Upper lobe of left lung (tissue), 6 donors: ENCODE measurements around the gene DLG2. TPM values are rescaled to one million over a fixed set of nuclear protein-coding genes. Genes with fewer than 3 reads are reported as not detected.

ENCODE experiments used
- ATAC-seq, 2 donors: fragments of 200-7000 bp; cut with Tn5 transposase; one replicate each; pipeline ENCODE4 v1.9.1; 2022; ENCODE audit warnings: mild to moderate bottlenecking in 2 of 2, moderate library complexity in 2 of 2; ENCODE audit not compliant: low FRiP score in 2 of 2
- DNase-seq, 2 donors: peaks; one replicate each; pipeline ENCODE4 v3.0.0-alpha.2; 2019 to 2020
- H3K27ac ChIP-seq, 4 donors: fragments of 200-600 bp; sonication (generic); one replicate each; pipeline ENCODE4 v1.5.1; 2016 to 2019
- H3K27me3 ChIP-seq, 4 donors: fragments of 200-600 bp; sonication (generic); one replicate each; pipeline ENCODE4 v1.5.1; 2017 to 2019
- H3K36me3 ChIP-seq, 4 donors: fragments of 200-600 bp; sonication (generic); one replicate each; pipeline ENCODE4 v1.5.1; 2016 to 2019
- H3K4me1 ChIP-seq, 4 donors: fragments of 200-600 bp; sonication (generic); one replicate each; pipeline ENCODE4 v1.5.1; 2018 to 2019
- H3K4me3 ChIP-seq, 4 donors: fragments of 200-600 bp; sonication (generic); one replicate each; pipeline ENCODE4 v1.5.1; 2017 to 2019; ENCODE audit warnings: mild to moderate bottlenecking in 2 of 4, moderate library complexity in 1 of 4
- H3K9me3 ChIP-seq, 4 donors: fragments of 200-600 bp; sonication (generic); one replicate each; pipeline ENCODE4 v1.5.1; 2018 to 2019
- CTCF ChIP-seq, 6 experiments: fragments of 450-650 bp in 4 of 6; fragments of 200-600 bp in 2 of 6; sonication (generic) in 2 of 6; IDR thresholded peaks; one replicate each; pipeline ENCODE4 v1.5.1; 2016 to 2019; ENCODE audit warnings: antibody characterized with exemption in 6 of 6
- EP300 ChIP-seq, 4 donors: sonication (generic); formaldehyde crosslinking; IDR thresholded peaks; one replicate each; pipeline ENCODE4 v1.5.1; 2017; ENCODE audit warnings: antibody characterized with exemption in 4 of 4, control low read depth in 2 of 4
- POLR2A ChIP-seq, 4 donors: fragments of 450-650 bp; IDR thresholded peaks; one replicate each; pipeline ENCODE4 v1.5.1; 2016 to 2017; ENCODE audit warnings: antibody characterized with exemption in 4 of 4, mild to moderate bottlenecking in 2 of 4
- POLR2AphosphoS5 ChIP-seq, 2 donors: sonication (generic); formaldehyde crosslinking; IDR thresholded peaks; one replicate each; pipeline ENCODE4 v1.5.1; 2017; ENCODE audit warnings: antibody characterized with exemption in 2 of 2
- WGBS, 2 donors: methylation state at CpG; one replicate each; pipeline ENCODE4 v1.1.5; 2017 to 2018; 5-methylcytosine and 5-hydroxymethylcytosine counted together
- total RNA-seq, 6 donors: library from RNA; depleted of rRNA in 4 of 6; stranded (reverse); fragments of >200 nt in 4 of 6; gene quantifications; one replicate each; pipeline versions ENCODE4 v1.1.0 to v1.2.1, GENCODE V29; 2016 to 2021
- donor health status: DM: no; HTN: no; CAD: no; lungs with moderate emphysema.
- donor health status: DM: no; HTN: yes; CAD: no; lungs with severe emphysema.

DLG2 gene
- total RNA-seq, 6 donors from 2014 or later, result 3.4 to 37.7 (median 9.1) TPM

DNA sequence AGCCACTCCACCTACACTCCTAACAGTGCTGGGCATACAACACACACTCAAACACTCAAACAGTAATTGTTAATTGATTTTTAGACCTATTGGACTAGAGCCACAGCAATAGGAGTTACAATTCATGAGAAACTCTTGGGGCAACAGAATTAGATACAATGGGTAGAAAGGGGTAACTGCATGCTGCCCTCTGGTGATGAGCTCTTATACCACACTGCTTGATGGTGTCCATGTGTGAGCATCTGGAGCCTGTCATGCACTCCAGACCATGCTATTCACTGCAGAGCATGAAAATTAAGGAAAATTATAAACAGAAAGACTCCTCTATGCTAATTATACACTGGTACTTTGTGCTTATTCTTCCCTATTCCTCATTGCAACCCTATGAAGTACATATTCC lies 1365.4 kb downstream of the DLG2 start:
- Histone ChIP-seq H3K4me1 (no peaks in the 10 kb centered on the region), H3K9me3 (no peaks in the 10 kb centered on the region), H3K27me3 (no peaks in the 10 kb centered on the region), H3K36me3 (no peaks in the 10 kb centered on the region), H3K4me3 (no peak overlapping the region), H3K27ac (no peak overlapping the region)
- DNase-seq, result peak in 1 of 2 donors; percentile 28
- ATAC-seq, result peak; percentile 42 to 57
- TF ChIP-seq EP300 (IDR thresholded peaks at IDR 0.05) (no peak), CTCF (IDR thresholded peaks at IDR 0.05) (peak in 3 of 6 experiments; percentile 32 to 40 (median 35))

DNA sequence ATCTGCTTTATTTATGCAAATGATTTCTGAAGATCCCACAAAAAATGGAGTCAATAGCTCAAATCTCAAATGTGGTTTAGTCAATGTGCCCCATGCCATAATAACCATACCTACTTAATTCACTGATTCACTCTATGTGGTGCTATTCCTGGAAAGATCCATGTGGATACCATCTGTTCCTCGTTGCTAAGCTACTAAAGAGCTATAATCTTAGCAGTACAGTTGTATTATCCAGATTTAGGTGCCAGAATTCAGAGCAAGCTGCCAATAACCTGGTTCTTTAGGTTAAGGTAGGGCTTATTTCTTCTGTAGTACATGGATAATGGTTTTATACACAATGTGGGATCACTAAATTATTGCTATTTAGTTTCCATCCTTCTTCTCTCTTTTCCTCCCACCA lies 1366.3 kb downstream of the DLG2 start:
- no peak overlapping the region for H3K27ac ChIP-seq
- TF ChIP-seq POLR2AphosphoS5 (IDR thresholded peaks at IDR 0.05), result no peak
- no peak for TF ChIP-seq EP300 (IDR thresholded peaks at IDR 0.05)
- no peak for TF ChIP-seq CTCF (IDR thresholded peaks at IDR 0.05)
- no peaks in the 10 kb centered on the region for H3K4me1 ChIP-seq
- H3K27me3 ChIP-seq, result no peaks in the 10 kb centered on the region
- 38 to 40% methylated on average over 1 of the region's 1 CpG for WGBS, 2 donors
- H3K9me3 ChIP-seq, result no peaks in the 10 kb centered on the region
- no peaks in the 10 kb centered on the region for H3K36me3 ChIP-seq
- ATAC-seq, result no peak
- H3K4me3 ChIP-seq, result no peak overlapping the region
- DNase-seq, result no peak

- WGBS, 2 donors, result 95 to 100% methylated on average over 1 of the region's 1 CpG
- no peaks in the 10 kb centered on the region for H3K36me3 ChIP-seq
- no peak overlapping the region for H3K4me3 ChIP-seq
- no peaks in the 10 kb centered on the region for H3K9me3 ChIP-seq
- TF ChIP-seq EP300 (IDR thresholded peaks at IDR 0.05), result no peak
- no peak for TF ChIP-seq POLR2AphosphoS5 (IDR thresholded peaks at IDR 0.05)
- TF ChIP-seq CTCF (IDR thresholded peaks at IDR 0.05), result no peak
- no peak for TF ChIP-seq POLR2A (IDR thresholded peaks at IDR 0.05)
- ATAC-seq, result no peak
- H3K4me1 ChIP-seq, result no peaks in the 10 kb centered on the region
- H3K27me3 ChIP-seq, result no peaks in the 10 kb centered on the region
- no peak for DNase-seq
- H3K27ac ChIP-seq, result no peak overlapping the region
These were observed 1370.5 kb downstream of the DLG2 start for GRCh38 chr11:84256618-84257017.

DNA sequence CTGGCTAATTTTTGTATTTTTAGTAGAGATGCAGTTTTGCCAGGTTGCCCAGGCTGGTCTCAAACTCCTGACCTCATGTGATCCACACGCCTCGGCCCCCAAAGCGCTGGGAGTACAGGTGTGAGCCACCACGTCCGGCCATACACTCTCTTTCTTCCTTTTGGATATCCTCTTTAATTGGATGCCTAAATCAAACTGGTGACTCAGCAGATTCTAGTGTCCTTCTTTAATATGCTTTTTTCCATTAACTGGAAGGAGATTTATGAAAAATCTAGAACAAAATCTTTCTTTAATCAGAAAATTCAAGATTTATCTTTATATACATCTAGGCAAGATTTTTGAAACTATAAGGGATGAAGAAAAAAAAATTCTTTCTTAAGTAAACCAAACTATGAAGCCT lies 1371.7 kb downstream of the DLG2 start:
- Histone ChIP-seq H3K9me3 (no peaks in the 10 kb centered on the region), H3K27me3 (no peaks in the 10 kb centered on the region), H3K36me3 (no peaks in the 10 kb centered on the region), H3K4me3 (no peak overlapping the region), H3K27ac (no peak overlapping the region), H3K4me1 (peaks cover 0 to 7% (median 0%) of the 10 kb centered on the region in 4 donors)
- TF ChIP-seq POLR2AphosphoS5 (IDR thresholded peaks at IDR 0.05) (no peak), CTCF (IDR thresholded peaks at IDR 0.05) (no peak), POLR2A (IDR thresholded peaks at IDR 0.05) (no peak), EP300 (IDR thresholded peaks at IDR 0.05) (no peak)
- ATAC-seq, result no peak
- no peak for DNase-seq
- 92 to 95% methylated on average over 5 of the region's 5 CpGs for WGBS, 2 donors

DNA sequence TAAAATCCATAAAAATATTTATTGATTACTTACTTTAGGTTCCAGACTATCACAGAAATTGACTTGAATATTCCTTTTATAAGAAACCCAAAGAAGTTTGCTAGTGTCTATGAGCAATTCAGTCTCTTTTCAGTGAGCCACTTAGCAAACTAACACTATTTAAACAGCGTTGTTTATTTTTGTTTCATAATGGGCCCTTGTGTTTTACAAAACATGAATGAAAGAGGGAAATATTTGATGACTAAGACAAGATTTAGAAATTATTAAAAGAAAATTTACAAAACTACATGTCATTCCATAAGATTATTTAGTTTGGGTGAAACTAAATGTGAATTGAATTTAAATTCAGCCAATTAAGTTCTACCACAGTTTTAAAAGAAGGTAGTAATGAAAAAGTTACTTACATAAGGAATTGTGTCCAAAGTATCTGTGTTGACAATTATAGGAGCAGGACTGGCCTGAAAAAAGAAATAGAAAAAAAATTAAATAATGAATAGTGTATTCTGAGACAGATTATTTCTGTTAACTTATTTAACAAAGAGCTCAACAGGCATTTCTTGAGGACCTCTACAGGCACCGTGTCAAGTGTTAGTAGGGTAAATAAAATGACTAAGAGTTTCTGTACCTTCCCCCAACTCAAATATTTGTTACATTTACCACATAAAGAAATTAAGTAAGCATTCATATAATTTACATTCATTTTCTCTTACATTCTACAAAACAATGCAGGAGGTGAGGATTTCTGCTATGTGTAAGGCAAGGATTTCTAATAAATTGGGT lies 1376.1 kb downstream of the DLG2 start:
- ATAC-seq (peak; percentile 27 to 31), DNase-seq (peak in 1 of 2 donors; percentile 44)
- peak overlapping the region in 1 of 4 donors; percentile 75 for H3K27ac ChIP-seq
- TF ChIP-seq POLR2AphosphoS5 (IDR thresholded peaks at IDR 0.05) (no peak), EP300 (IDR thresholded peaks at IDR 0.05) (peak in 1 of 4 donors; percentile 77)
- no peak overlapping the region for H3K4me3 ChIP-seq
- H3K9me3 ChIP-seq, result no peaks in the 10 kb centered on the region
- WGBS, 2 donors, result 64 to 69% methylated on average over 2 of the region's 2 CpGs
- peaks cover 0 to 17% (median 0%) of the 10 kb centered on the region in 4 donors for H3K4me1 ChIP-seq
- H3K27me3 ChIP-seq, result no peaks in the 10 kb centered on the region
- H3K36me3 ChIP-seq, result no peaks in the 10 kb centered on the region
